Activated T-helper 9 cell treated with anti-CD3 and anti-CD28 coated beads, Interleukin-2, amount 50 U/mL, for 16 hours (primary cell): ENCODE data around the gene MON1B.

Experiments used
- DNase-seq: peaks from one replicate; pipeline ENCODE4 v3.0.0-alpha.2; 2020; ENCODE audit warnings: low read depth

MON1B gene

GRCh38 chr16:77246150-77246549 is 55.2 kb downstream of the MON1B start:
- no peak for DNase-seq

DNA sequence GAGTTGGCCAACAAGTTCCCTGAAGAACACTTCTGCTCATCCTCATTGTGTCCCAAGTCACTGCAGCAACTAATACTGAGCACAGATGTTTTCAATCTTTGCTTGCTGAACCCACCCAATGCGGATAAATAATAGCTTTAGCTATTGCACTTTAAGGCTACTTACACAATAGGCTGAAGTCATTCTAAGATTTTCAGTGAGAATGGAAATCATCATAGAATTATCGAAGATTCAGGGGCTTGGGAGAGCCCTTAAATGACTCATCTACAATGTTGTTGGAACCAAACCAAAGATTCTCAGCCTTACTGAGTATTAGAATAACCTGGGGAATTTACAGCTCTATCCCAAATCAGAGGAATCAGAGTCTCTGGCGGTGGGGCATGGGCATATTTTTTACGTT is 59.4 kb downstream of the MON1B start:
- no peak for DNase-seq
